Ishikawa (cell line): ENCODE data around the gene MYO1E.

Source experiments
- CEBPB ChIP-seq: IDR thresholded peaks from 2 replicates; pipeline ENCODE4 v1.6.1; 2012
- CREB1 ChIP-seq: IDR thresholded peaks from 2 replicates; pipeline ENCODE4 v1.6.1; 2012; ENCODE audit warnings: low read depth
- EGR1 ChIP-seq: IDR thresholded peaks from 2 replicates; pipeline ENCODE4 v1.6.1; 2012
- EP300 ChIP-seq: IDR thresholded peaks from 2 replicates; pipeline ENCODE4 v1.6.1; 2012; ENCODE audit warnings: borderline replicate concordance
- FOXM1 ChIP-seq: IDR thresholded peaks from 2 replicates; pipeline ENCODE4 v1.6.1; 2012; ENCODE audit warnings: low read depth, borderline replicate concordance
- MAX ChIP-seq: IDR thresholded peaks from 2 replicates; pipeline ENCODE4 v1.6.1; 2012
- NFIC ChIP-seq: IDR thresholded peaks from 2 replicates; pipeline ENCODE4 v1.6.1; 2012
- RAD21 ChIP-seq: IDR thresholded peaks from 2 replicates; pipeline ENCODE4 v1.6.1; 2012; ENCODE audit warnings: low read depth
- REST ChIP-seq: IDR thresholded peaks from 2 replicates; pipeline ENCODE4 v1.6.1; 2012; ENCODE audit warnings: low read depth, mild to moderate bottlenecking
- TCF12 ChIP-seq: IDR thresholded peaks from 2 replicates; pipeline ENCODE4 v1.6.1; 2012; ENCODE audit warnings: low read depth
- TEAD4 ChIP-seq: IDR thresholded peaks from 2 replicates; pipeline ENCODE4 v1.6.1; 2012
- USF1 ChIP-seq: IDR thresholded peaks from 2 replicates; pipeline ENCODE4 v1.6.1; 2012
- YY1 ChIP-seq: IDR thresholded peaks from 2 replicates; pipeline ENCODE4 v1.6.1; 2012; ENCODE audit warnings: low read depth
- ZBTB7A ChIP-seq: IDR thresholded peaks from 2 replicates; pipeline ENCODE4 v1.6.1; 2012; ENCODE audit warnings: low read depth

GRCh38 chr15:59099162-59099685 is 273.4 kb downstream of the MYO1E start:
- no peak for TF ChIP-seq ZBTB7A
- no peak for TF ChIP-seq CEBPB
- TF ChIP-seq TCF12 = no peak
- no peak for TF ChIP-seq NFIC
- no peak for TF ChIP-seq TEAD4
- no peak for TF ChIP-seq EP300
- TF ChIP-seq USF1 = no peak
- no peak for TF ChIP-seq MAX
- no peak for TF ChIP-seq REST
- TF ChIP-seq RAD21 = no peak
- no peak for TF ChIP-seq EGR1
- TF ChIP-seq FOXM1 = no peak
- no peak for TF ChIP-seq CREB1
- no peak for TF ChIP-seq YY1
